GM15510 (cell line): ENCODE results near the gene ARHGAP33.

ENCODE experiments used
- POLR2A ChIP-seq: IDR thresholded peaks from 3 replicates; pipeline ENCODE4 v1.6.1; 2011; ENCODE audit warnings: borderline replicate concordance; ENCODE audit not compliant: insufficient read length; ENCODE audit errors: extremely low read depth

ARHGAP33 gene

GRCh38 chr19:35789195-35789977 is 14.0 kb downstream of the ARHGAP33 start:
- no peak for TF ChIP-seq POLR2A

GRCh38 chr19:35789978-35790944 is 14.9 kb downstream of the ARHGAP33 start:
- no peak for TF ChIP-seq POLR2A

- TF ChIP-seq POLR2A: no peak
These were observed 15.8 kb downstream of the ARHGAP33 start for GRCh38 chr19:35790981-35791813.

- no peak for TF ChIP-seq POLR2A
These were observed 16.5 kb downstream of the ARHGAP33 start for GRCh38 chr19:35791814-35792279.

GRCh38 chr19:35792312-35792711 is 16.9 kb downstream of the ARHGAP33 start:
- no peak for TF ChIP-seq POLR2A

GRCh38 chr19:35792888-35793287 is 17.5 kb downstream of the ARHGAP33 start:
- no peak for TF ChIP-seq POLR2A

- no peak for TF ChIP-seq POLR2A
These were observed 18.2 kb downstream of the ARHGAP33 start for GRCh38 chr19:35793381-35794165.

- TF ChIP-seq POLR2A: no peak
These were observed 21.5 kb downstream of the ARHGAP33 start for GRCh38 chr19:35796645-35797542.

GRCh38 chr19:35797663-35798062 is 22.3 kb downstream of the ARHGAP33 start:
- TF ChIP-seq POLR2A: no peak

GRCh38 chr19:35801828-35802227 is 26.5 kb downstream of the ARHGAP33 start:
- no peak for TF ChIP-seq POLR2A

GRCh38 chr19:35805526-35806102 is 30.2 kb downstream of the ARHGAP33 start:
- no peak for TF ChIP-seq POLR2A

GRCh38 chr19:35806597-35806996 is 31.2 kb downstream of the ARHGAP33 start:
- no peak for TF ChIP-seq POLR2A
